Thyroid gland (tissue), 4 donors: ENCODE results near the gene CCM2.

Source experiments
- POLR2A ChIP-seq, 2 donors: fragments of 450-650 bp; IDR thresholded peaks; one replicate each; pipeline ENCODE4 v1.6.1; 2017; ENCODE audit warnings: antibody characterized with exemption in 2 of 2, mild to moderate bottlenecking in 2 of 2, moderate library complexity in 1 of 2
- TF ChIP-seq, protein P1 (sequence below), 6 experiments: fragments of 200-600 bp in 3 of 6; fragments of 450-650 bp in 3 of 6; sonication (generic) in 3 of 6; IDR thresholded peaks; one replicate each; pipeline ENCODE4 v1.5.1; 2016 to 2019; ENCODE audit warnings: antibody characterized with exemption in 6 of 6, mild to moderate bottlenecking in 2 of 6, inconsistent platforms in 1 of 6, moderate library complexity in 1 of 6

GRCh38 chr7:45061352-45061751, 61.4 kb downstream of the CCM2 start:
- no peak for TF ChIP-seq POLR2A (IDR thresholded peaks at IDR 0.05)
- TF ChIP-seq, protein P1, sequence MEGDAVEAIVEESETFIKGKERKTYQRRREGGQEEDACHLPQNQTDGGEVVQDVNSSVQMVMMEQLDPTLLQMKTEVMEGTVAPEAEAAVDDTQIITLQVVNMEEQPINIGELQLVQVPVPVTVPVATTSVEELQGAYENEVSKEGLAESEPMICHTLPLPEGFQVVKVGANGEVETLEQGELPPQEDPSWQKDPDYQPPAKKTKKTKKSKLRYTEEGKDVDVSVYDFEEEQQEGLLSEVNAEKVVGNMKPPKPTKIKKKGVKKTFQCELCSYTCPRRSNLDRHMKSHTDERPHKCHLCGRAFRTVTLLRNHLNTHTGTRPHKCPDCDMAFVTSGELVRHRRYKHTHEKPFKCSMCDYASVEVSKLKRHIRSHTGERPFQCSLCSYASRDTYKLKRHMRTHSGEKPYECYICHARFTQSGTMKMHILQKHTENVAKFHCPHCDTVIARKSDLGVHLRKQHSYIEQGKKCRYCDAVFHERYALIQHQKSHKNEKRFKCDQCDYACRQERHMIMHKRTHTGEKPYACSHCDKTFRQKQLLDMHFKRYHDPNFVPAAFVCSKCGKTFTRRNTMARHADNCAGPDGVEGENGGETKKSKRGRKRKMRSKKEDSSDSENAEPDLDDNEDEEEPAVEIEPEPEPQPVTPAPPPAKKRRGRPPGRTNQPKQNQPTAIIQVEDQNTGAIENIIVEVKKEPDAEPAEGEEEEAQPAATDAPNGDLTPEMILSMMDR (IDR thresholded peaks at IDR 0.05), result no peak
